ENCODE results near the gene ATP5F1E. TPM values are rescaled to one million over a fixed set of nuclear protein-coding genes. Genes with fewer than 3 reads are reported as not detected.

The ATP5F1E gene
- total RNA-seq, 1 experiment from 2014 or later, result 84.8 TPM

DNA sequence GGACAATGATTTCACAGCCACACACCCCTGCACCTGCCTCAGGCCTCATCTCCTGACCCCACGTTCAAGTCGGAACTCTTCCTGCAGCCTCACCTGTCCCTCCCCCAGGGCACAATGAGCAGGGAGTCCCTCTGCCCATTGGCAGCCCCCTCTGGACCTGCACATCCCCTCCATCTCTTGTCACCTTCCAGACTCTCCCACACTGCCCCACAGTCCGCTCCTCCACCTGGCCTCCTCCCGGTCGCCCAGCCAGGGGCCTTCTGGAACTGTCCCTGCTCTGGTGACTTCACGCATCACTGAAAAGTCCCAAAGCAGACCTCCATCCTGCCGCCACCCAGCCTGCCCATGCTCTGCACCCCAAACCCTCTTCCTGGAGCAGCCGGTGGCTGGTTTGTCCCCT, 29.7 kb downstream of the ATP5F1E start:
- H3K4me1 ChIP-seq (replicated peaks; ENCODE audit: insufficient read depth), result peaks cover 15% of the 10 kb centered on the region
- ChIA-PET POLR2A (ENCODE audit: unreplicated experiment) (no interaction called here), CTCF (no interaction called here)
- peaks cover 9% of the 10 kb centered on the region for H3K36me3 ChIP-seq (ENCODE audit: low read depth)
- TF ChIP-seq, protein P1, sequence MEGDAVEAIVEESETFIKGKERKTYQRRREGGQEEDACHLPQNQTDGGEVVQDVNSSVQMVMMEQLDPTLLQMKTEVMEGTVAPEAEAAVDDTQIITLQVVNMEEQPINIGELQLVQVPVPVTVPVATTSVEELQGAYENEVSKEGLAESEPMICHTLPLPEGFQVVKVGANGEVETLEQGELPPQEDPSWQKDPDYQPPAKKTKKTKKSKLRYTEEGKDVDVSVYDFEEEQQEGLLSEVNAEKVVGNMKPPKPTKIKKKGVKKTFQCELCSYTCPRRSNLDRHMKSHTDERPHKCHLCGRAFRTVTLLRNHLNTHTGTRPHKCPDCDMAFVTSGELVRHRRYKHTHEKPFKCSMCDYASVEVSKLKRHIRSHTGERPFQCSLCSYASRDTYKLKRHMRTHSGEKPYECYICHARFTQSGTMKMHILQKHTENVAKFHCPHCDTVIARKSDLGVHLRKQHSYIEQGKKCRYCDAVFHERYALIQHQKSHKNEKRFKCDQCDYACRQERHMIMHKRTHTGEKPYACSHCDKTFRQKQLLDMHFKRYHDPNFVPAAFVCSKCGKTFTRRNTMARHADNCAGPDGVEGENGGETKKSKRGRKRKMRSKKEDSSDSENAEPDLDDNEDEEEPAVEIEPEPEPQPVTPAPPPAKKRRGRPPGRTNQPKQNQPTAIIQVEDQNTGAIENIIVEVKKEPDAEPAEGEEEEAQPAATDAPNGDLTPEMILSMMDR (conservative IDR thresholded peaks at IDR 0.05), result no peak
- no peak for TF ChIP-seq EZH2 (IDR thresholded peaks at IDR 0.05; ENCODE audit: low read depth)
- no peaks in the 10 kb centered on the region for H3K9me2 ChIP-seq (ENCODE audit: insufficient read depth)
- H3K4me2 ChIP-seq, result no peak overlapping the region
- H3K79me2 ChIP-seq (ENCODE audit: low read depth), result peaks cover 19% of the 10 kb centered on the region
- peaks cover 6% of the 10 kb centered on the region for H3F3A ChIP-seq (ENCODE audit: insufficient read depth, low read depth)
- H3K27ac ChIP-seq, result no peak overlapping the region
- no peak for DNase-seq
- intact Hi-C loops (cut with micrococcal nuclease; ENCODE audit: unreplicated experiment), result no loop called here
- no peaks in the 10 kb centered on the region for H3K9me3 ChIP-seq (ENCODE audit: insufficient read depth, low read depth)
- no peak overlapping the region for H2AFZ ChIP-seq
- H4K20me1 ChIP-seq (ENCODE audit: insufficient read depth), result peaks cover 6% of the 10 kb centered on the region; the same call in 1 of the 2 replicates
- H3K4me3 ChIP-seq, result no peak overlapping the region
- no TSS peak for BruUV-seq (replicated peaks)
- no peaks in the 10 kb centered on the region for H3K27me3 ChIP-seq (ENCODE audit: insufficient read depth, low read depth)

DNA sequence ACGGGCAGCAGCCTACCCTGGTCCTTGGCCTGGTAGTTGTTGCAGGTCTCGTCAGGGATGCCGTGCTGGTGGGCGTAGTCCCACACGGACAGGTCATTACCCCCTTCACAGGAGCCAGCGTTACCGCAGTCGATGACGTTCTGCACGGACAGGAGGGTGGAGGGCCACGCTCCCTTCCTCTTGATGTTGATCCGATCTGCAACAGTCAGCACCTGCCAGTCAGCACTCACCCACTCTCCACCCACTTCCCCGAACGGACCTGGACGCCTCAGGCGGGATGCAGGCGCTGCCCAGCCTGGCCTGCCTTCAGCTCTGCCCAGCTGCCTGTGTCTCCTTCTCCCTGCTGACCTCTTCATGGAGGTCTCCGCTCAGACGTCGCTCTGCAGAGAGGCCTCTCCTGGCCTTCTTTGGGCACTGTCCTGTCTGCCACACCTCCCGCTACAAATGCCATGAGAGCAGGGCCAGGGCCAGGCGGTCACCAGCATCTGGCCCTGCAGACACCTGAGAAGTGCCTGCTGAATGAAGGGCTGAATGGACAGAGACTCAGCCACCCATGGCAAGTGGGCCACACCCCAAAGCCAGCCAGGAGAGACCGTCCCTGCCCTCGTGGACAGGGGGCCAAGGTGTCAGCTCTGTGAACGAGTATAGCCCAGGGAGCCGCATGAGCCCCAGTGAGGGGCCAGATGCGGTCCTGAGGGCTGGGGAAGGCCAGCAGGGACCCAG, 30.5 kb downstream of the ATP5F1E start:
- H3K9me2 ChIP-seq (ENCODE audit: insufficient read depth), result no peaks in the 10 kb centered on the region
- peaks cover 6% of the 10 kb centered on the region; the same call in 1 of the 2 replicates for H4K20me1 ChIP-seq (ENCODE audit: insufficient read depth)
- no peak for DNase-seq
- CTCF ChIA-PET, result no interaction called here
- peaks cover 11% of the 10 kb centered on the region for H3K36me3 ChIP-seq (ENCODE audit: low read depth)
- no peaks in the 10 kb centered on the region for H3K9me3 ChIP-seq (ENCODE audit: insufficient read depth, low read depth)
- no peaks in the 10 kb centered on the region for H3K27me3 ChIP-seq (ENCODE audit: insufficient read depth, low read depth)
- no peak overlapping the region for H3K4me2 ChIP-seq
- TF ChIP-seq, protein P1 (conservative IDR thresholded peaks at IDR 0.05), result no peak
- TF ChIP-seq EZH2 (IDR thresholded peaks at IDR 0.05; ENCODE audit: low read depth), result no peak
- H3K4me1 ChIP-seq (replicated peaks; ENCODE audit: insufficient read depth), result peaks cover 13% of the 10 kb centered on the region
- H3K4me3 ChIP-seq, result no peak overlapping the region
- intact Hi-C loops (cut with micrococcal nuclease; ENCODE audit: unreplicated experiment), result no loop called here
- POLR2A ChIA-PET (ENCODE audit: unreplicated experiment), result no interaction called here
- peaks cover 17% of the 10 kb centered on the region for H3K79me2 ChIP-seq (ENCODE audit: low read depth)
- no peak overlapping the region for H3K27ac ChIP-seq
- no peak overlapping the region for H2AFZ ChIP-seq
- BruUV-seq (replicated peaks), result no TSS peak
- peaks cover 14% of the 10 kb centered on the region for H3F3A ChIP-seq (ENCODE audit: insufficient read depth, low read depth)

DNA sequence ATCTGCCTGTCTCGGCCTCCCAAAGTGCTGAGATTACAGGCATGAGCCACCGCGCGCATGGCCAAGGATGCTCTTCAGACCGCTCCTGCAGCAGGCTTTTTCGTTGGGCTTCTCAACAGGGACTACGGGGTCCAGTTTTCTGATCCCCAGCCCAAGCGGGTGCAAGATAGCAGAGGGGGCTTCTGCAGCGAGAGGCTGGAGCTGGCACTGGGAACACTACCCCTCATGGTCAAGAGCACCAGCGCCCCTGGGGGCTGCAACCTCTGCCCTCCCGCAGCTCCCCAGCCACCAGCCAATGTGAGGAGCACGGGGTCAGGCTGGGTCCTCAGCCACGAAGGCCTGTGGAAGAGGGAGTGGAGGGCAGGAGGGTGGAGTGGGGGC, 31.1 kb downstream of the ATP5F1E start:
- peaks cover 16% of the 10 kb centered on the region for H3K36me3 ChIP-seq (ENCODE audit: low read depth)
- TF ChIP-seq, protein P1 (conservative IDR thresholded peaks at IDR 0.05), result no peak
- TF ChIP-seq EZH2 (IDR thresholded peaks at IDR 0.05; ENCODE audit: low read depth), result no peak
- H3K4me3 ChIP-seq, result no peak overlapping the region
- H4K20me1 ChIP-seq (ENCODE audit: insufficient read depth), result peaks cover 10% of the 10 kb centered on the region; the same call in 1 of the 2 replicates
- intact Hi-C loops (cut with micrococcal nuclease; ENCODE audit: unreplicated experiment), result no loop called here
- no peak overlapping the region for H3K27ac ChIP-seq
- no peak for DNase-seq
- BruUV-seq (replicated peaks), result no TSS peak
- no peak overlapping the region for H3K4me2 ChIP-seq
- H3K4me1 ChIP-seq (replicated peaks; ENCODE audit: insufficient read depth), result peaks cover 8% of the 10 kb centered on the region
- H3K79me2 ChIP-seq (ENCODE audit: low read depth), result peaks cover 11% of the 10 kb centered on the region
- H3F3A ChIP-seq (ENCODE audit: insufficient read depth, low read depth), result peaks cover 18% of the 10 kb centered on the region
- H3K9me3 ChIP-seq (ENCODE audit: insufficient read depth, low read depth), result no peaks in the 10 kb centered on the region
- ChIA-PET CTCF (no interaction called here), POLR2A (ENCODE audit: unreplicated experiment) (no interaction called here)
- no peaks in the 10 kb centered on the region for H3K27me3 ChIP-seq (ENCODE audit: insufficient read depth, low read depth)
- no peak overlapping the region for H2AFZ ChIP-seq
- H3K9me2 ChIP-seq (ENCODE audit: insufficient read depth), result no peaks in the 10 kb centered on the region

Measured in PC-9 (cell line).